HUDEP-2 (cell line): Measurements from ENCODE around the gene ST3GAL2.
"Not testable (repeated sequence)": the region's sequence is repeated elsewhere in the genome, so short reads cannot be mapped to it uniquely, and the experiment has no call there.

Experiments
- DNase-seq, 76 experiments: peaks; one replicate each; lab custom pipeline; 2025; ENCODE audit not compliant: unreplicated experiment in 76 of 76; lab: John Stamatoyannopoulos, UW

Gene ST3GAL2

GRCh38 chr16:70391881-70392481 is 46.9 kb downstream of the ST3GAL2 start:
- DNase-seq = no peak

- no peak for DNase-seq
Measured at GRCh38 chr16:70391446-70391845, 47.5 kb downstream of the ST3GAL2 start.

GRCh38 chr16:70390774-70391173 is 48.1 kb downstream of the ST3GAL2 start:
- DNase-seq = no peak

- DNase-seq = no peak
Measured at GRCh38 chr16:70388006-70388680, 50.8 kb downstream of the ST3GAL2 start.

- DNase-seq = not testable (repeated sequence)
Measured at GRCh38 chr16:70386289-70386986, 52.5 kb downstream of the ST3GAL2 start.

- no peak for DNase-seq
Measured at GRCh38 chr16:70383421-70383960, 55.4 kb downstream of the ST3GAL2 start.

- DNase-seq = peak in 4 of 76 experiments; percentile 43 to 86 (median 56)
Measured at GRCh38 chr16:70381604-70382342, 57.1 kb downstream of the ST3GAL2 start.

GRCh38 chr16:70380919-70381603 is 57.8 kb downstream of the ST3GAL2 start:
- DNase-seq = peak in 75 of 76 experiments; percentile 35 to 97 (median 93)

- DNase-seq = peak in 27 of 76 experiments; percentile 1 to 58 (median 32)
Measured at GRCh38 chr16:70380248-70380918, 58.5 kb downstream of the ST3GAL2 start.

- peak in 3 of 76 experiments; percentile 5 to 23 (median 20) for DNase-seq
Measured at GRCh38 chr16:70378869-70379493, 59.9 kb downstream of the ST3GAL2 start.

- no peak for DNase-seq
Measured at GRCh38 chr16:70377782-70378181, 61.1 kb downstream of the ST3GAL2 start.

- DNase-seq = no peak
Measured at GRCh38 chr16:70375636-70376611, 63.0 kb downstream of the ST3GAL2 start.

- DNase-seq = no peak
Measured at GRCh38 chr16:70374213-70374612, 64.7 kb downstream of the ST3GAL2 start.

GRCh38 chr16:70372921-70373728 is 65.8 kb downstream of the ST3GAL2 start:
- no peak for DNase-seq

- no peak for DNase-seq
Measured at GRCh38 chr16:70370924-70371323, 68.0 kb downstream of the ST3GAL2 start.

GRCh38 chr16:70370145-70370544 is 68.8 kb downstream of the ST3GAL2 start:
- peak in 3 of 76 experiments; percentile 4 to 16 (median 15) for DNase-seq

- DNase-seq = no peak
Measured at GRCh38 chr16:70364399-70364798, 74.5 kb downstream of the ST3GAL2 start.
